PC-9 (cell line): ENCODE data around the gene DLG4. TPM values are rescaled to one million over a fixed set of nuclear protein-coding genes. Genes with fewer than 3 reads are reported as not detected.

Experiments used
- BruUV-seq: library from RNA; stranded (reverse); fragments of 400-500 nt; replicated peaks from 2 replicates; lab custom pipeline; 2021; lab: Mats Ljungman, UMichigan
- CTCF ChIA-PET: fragments of 300-600 bp; sonication (Branson Sonifier 250); formaldehyde crosslinking; loops from one replicate; lab custom pipeline; 2022; ENCODE audit warnings: antibody characterized with exemption; lab: Charles Lee
- POLR2A ChIA-PET: fragments of 300-600 bp; sonication (Branson Sonifier 250); formaldehyde crosslinking; loops from one replicate; lab custom pipeline; 2022; ENCODE audit warnings: antibody characterized with exemption; ENCODE audit not compliant: unreplicated experiment; lab: Charles Lee
- DNase-seq, 2 experiments: peaks; one replicate each; pipeline versions ENCODE4 v3.0.0 to v3.0.0-alpha.2; 2015 to 2022; ENCODE audit warnings: mixed read lengths in 1 of 2
- H2AFZ ChIP-seq: fragments of 200-600 bp; sonication (generic); 2 replicates; pipeline ENCODE4 v1.8.1; 2017; ENCODE audit warnings: antibody characterized with exemption
- H3F3A ChIP-seq: fragments of 200-600 bp; sonication (generic); 2 replicates; pipeline ENCODE4 v1.8.1; 2017; ENCODE audit warnings: antibody characterized with exemption, mild to moderate bottlenecking, low read depth; ENCODE audit not compliant: insufficient read depth
- H3K27ac ChIP-seq: fragments of 200-600 bp; sonication (generic); 2 replicates; pipeline ENCODE4 v1.6.1; 2016; ENCODE audit warnings: mixed run types
- H3K27me3 ChIP-seq: fragments of 200-600 bp; sonication (generic); 2 replicates; pipeline ENCODE4 v1.6.1; 2016; ENCODE audit warnings: low read depth, mixed run types; ENCODE audit not compliant: insufficient read depth
- H3K36me3 ChIP-seq: fragments of 200-600 bp; sonication (generic); 2 replicates; pipeline ENCODE4 v1.6.1; 2016; ENCODE audit warnings: low read depth, mixed run types
- H3K4me1 ChIP-seq: fragments of 200-600 bp; sonication (generic); replicated peaks from 2 replicates; pipeline ENCODE4 v1.6.1; 2016; ENCODE audit warnings: mixed run types; ENCODE audit not compliant: insufficient read depth
- H3K4me2 ChIP-seq: fragments of 200-600 bp; sonication (generic); 2 replicates; pipeline ENCODE4 v1.6.1; 2017; ENCODE audit warnings: mixed run types
- H3K4me3 ChIP-seq: fragments of 200-600 bp; sonication (generic); 2 replicates; pipeline ENCODE4 v1.6.1; 2016; ENCODE audit warnings: mixed run types
- H3K79me2 ChIP-seq: fragments of 200-600 bp; sonication (generic); 2 replicates; pipeline ENCODE4 v1.6.1; 2017; ENCODE audit warnings: low read depth, mixed run types
- H3K9me2 ChIP-seq: fragments of 200-600 bp; sonication (generic); 2 replicates; pipeline ENCODE4 v1.8.1; 2017; ENCODE audit warnings: mild to moderate bottlenecking; ENCODE audit not compliant: insufficient read depth
- H3K9me3 ChIP-seq: fragments of 200-600 bp; sonication (generic); 2 replicates; pipeline ENCODE4 v1.8.1; 2016; ENCODE audit warnings: low read depth; ENCODE audit not compliant: insufficient read depth
- H4K20me1 ChIP-seq: fragments of 200-600 bp; sonication (generic); 2 replicates; pipeline ENCODE4 v1.8.1; 2017; ENCODE audit not compliant: insufficient read depth
- EZH2 ChIP-seq: fragments of 200-600 bp; sonication (generic); IDR thresholded peaks from 2 replicates; pipeline ENCODE4 v1.8.0; 2017; ENCODE audit warnings: antibody characterized with exemption, low read depth
- intact Hi-C: fragments of 100-400 bp; cut with micrococcal nuclease; formaldehyde crosslinking; loops from one replicate; pipeline ENCODE4 v1.10.0; 2022; ENCODE audit not compliant: unreplicated experiment
- total RNA-seq: library from RNA; stranded (reverse); gene quantifications from 2 replicates; pipeline ENCODE4 v1.2.3, GENCODE V29; 2021
- TF ChIP-seq, protein P1 (sequence below): fragments of 200-600 bp; sonication (generic); conservative IDR thresholded peaks from 2 replicates; pipeline ENCODE4 v1.6.1; 2017; ENCODE audit warnings: mixed run types, antibody characterized with exemption, mild to moderate bottlenecking, moderate library complexity

DLG4 gene
- total RNA-seq, 1 experiment from 2014 or later = 32.8 TPM

DNA sequence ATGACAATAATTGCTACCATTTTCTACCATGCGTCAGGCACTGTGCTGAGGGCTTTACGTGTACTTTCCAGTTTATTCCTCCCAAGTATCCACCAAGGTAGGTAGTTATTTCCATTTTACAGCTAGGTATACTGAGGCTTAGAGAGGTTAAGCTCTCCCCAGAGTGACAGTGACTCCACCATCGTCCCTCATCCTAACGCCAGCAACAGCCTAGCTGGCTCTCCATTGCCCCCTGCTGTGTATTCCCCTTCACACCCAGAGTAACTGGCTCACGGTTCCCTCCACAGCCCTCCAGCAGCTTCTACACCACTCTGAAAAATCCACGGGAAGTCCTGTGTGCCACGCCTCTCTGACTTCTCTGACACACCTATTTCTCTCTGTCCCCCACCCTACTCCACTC lies 33.4 kb downstream of the DLG4 start:
- ChIA-PET POLR2A (no interaction called here), CTCF (no interaction called here)
- Histone ChIP-seq H2AFZ (no peak overlapping the region), H3K27me3 (no peaks in the 10 kb centered on the region), H3K4me3 (no peak overlapping the region), H3K79me2 (no peaks in the 10 kb centered on the region), H3K36me3 (no peaks in the 10 kb centered on the region), H3K27ac (no peak overlapping the region), H4K20me1 (no peaks in the 10 kb centered on the region), H3K9me2 (no peaks in the 10 kb centered on the region), H3K9me3 (no peaks in the 10 kb centered on the region), H3F3A (peaks cover 7% of the 10 kb centered on the region; the same call in 1 of the 2 replicates), H3K4me2 (no peak overlapping the region), H3K4me1 (0 out of 2 replicates have a peak, but pooled peaks cover 3% of the 10 kb centered on the region)
- DNase-seq = no peak
- intact Hi-C loops = no loop called here
- BruUV-seq = no TSS peak
- TF ChIP-seq, protein P1, sequence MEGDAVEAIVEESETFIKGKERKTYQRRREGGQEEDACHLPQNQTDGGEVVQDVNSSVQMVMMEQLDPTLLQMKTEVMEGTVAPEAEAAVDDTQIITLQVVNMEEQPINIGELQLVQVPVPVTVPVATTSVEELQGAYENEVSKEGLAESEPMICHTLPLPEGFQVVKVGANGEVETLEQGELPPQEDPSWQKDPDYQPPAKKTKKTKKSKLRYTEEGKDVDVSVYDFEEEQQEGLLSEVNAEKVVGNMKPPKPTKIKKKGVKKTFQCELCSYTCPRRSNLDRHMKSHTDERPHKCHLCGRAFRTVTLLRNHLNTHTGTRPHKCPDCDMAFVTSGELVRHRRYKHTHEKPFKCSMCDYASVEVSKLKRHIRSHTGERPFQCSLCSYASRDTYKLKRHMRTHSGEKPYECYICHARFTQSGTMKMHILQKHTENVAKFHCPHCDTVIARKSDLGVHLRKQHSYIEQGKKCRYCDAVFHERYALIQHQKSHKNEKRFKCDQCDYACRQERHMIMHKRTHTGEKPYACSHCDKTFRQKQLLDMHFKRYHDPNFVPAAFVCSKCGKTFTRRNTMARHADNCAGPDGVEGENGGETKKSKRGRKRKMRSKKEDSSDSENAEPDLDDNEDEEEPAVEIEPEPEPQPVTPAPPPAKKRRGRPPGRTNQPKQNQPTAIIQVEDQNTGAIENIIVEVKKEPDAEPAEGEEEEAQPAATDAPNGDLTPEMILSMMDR = no peak
- no peak for TF ChIP-seq EZH2

DNA sequence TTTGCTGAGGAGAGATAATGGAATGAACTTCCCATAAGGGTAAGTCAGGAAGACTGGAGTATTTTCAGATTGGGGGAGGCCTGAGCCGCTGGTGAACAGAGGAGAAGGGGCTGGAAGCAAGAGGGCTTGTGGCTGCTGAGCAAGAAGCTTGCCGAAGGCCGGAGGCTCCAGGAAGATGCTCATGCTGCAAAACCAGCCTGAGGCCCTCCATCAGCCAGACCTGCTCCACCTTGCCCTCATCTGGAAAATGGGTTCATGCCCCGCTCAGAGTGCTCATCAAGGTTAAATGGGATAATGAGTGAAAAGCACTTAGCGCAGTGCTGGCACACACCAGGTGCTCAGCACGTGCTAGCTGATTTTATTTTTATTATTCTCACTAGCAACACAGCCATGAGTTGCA lies 35.0 kb downstream of the DLG4 start:
- Histone ChIP-seq H4K20me1 (no peaks in the 10 kb centered on the region), H3K79me2 (no peaks in the 10 kb centered on the region), H3K4me3 (no peak overlapping the region), H3K4me2 (no peak overlapping the region), H3K9me2 (no peaks in the 10 kb centered on the region), H2AFZ (no peak overlapping the region), H3K36me3 (no peaks in the 10 kb centered on the region), H3F3A (peaks cover 13% of the 10 kb centered on the region; the same call in 1 of the 2 replicates), H3K9me3 (no peaks in the 10 kb centered on the region), H3K27me3 (no peaks in the 10 kb centered on the region), H3K4me1 (0 out of 2 replicates have a peak, but pooled peaks cover 3% of the 10 kb centered on the region), H3K27ac (no peak overlapping the region)
- intact Hi-C loops = no loop called here
- no TSS peak for BruUV-seq
- TF ChIP-seq, protein P1 = no peak
- ChIA-PET POLR2A (interaction anchor here (0.7 kb wide), 1 partner anchor 316 kb away, joined by 17 read pairs; no protein-coding TSS in a partner anchor), CTCF (no interaction called here)
- no peak for DNase-seq

DNA sequence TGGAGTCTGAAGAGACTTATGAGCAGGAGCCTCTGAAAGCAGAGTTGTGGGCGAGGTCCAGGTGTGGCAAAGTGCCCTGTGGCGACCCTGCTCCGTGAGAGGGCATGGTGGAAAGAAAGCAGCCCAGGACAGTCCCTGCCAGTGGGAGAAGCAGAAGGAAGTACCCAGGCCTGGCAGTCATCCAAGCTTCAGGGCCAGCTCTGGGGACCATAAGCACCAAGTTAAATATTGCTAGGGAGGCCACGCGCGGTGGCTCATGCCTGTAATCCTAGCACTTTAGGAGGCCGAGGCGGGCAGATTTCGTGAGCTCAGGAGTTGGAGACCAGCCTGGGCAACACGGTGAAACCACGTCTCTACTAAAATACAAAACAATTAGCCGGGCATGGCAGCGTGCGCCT lies 35.5 kb downstream of the DLG4 start:
- Histone ChIP-seq H4K20me1 (no peaks in the 10 kb centered on the region), H3K27me3 (no peaks in the 10 kb centered on the region), H3K9me2 (no peaks in the 10 kb centered on the region), H3K4me1 (0 out of 2 replicates have a peak, but pooled peaks cover 3% of the 10 kb centered on the region), H3K79me2 (no peaks in the 10 kb centered on the region), H3K4me2 (no peak overlapping the region), H3K4me3 (no peak overlapping the region), H3K36me3 (no peaks in the 10 kb centered on the region), H2AFZ (no peak overlapping the region), H3K27ac (no peak overlapping the region), H3K9me3 (no peaks in the 10 kb centered on the region), H3F3A (peaks cover 13% of the 10 kb centered on the region; the same call in 1 of the 2 replicates)
- no TSS peak for BruUV-seq
- ChIA-PET POLR2A (interaction anchor here (0.7 kb wide), 1 partner anchor 315 kb away, joined by 17 read pairs; no protein-coding TSS in a partner anchor), CTCF (no interaction called here)
- intact Hi-C loops = no loop called here
- TF ChIP-seq EZH2 = no peak
- TF ChIP-seq, protein P1 = no peak
- no peak for DNase-seq
